ENCODE data around the gene CHST7. TPM values are rescaled to one million over a fixed set of nuclear protein-coding genes. Genes with fewer than 3 reads are reported as not detected.

The CHST7 gene
- polyA plus RNA-seq, 3 donors, result 1.9 to 2.9 (median 2.1) TPM

DNA sequence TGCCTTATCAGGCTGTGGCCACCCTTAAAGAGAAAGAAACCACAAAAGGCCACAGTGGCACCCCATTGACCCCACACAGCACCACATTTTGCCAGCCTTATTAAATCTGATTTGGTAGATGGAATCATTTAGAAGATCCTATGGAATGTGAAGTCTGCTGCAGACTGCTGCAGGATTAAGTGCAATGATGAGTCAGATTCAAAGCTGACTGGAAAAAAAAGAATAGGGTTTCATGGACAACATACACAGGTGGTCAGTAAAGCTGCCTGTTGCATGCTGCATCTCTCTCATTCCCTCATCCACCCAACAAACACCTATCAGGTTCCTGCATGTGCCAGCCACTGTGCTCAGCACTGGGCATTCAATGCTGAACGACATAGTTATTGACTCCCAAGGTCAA, 56.6 kb downstream of the CHST7 start:
- no peak for DNase-seq (ENCODE audit: extremely low read depth in 1 of 11, low read depth in 9 of 11, low spot score in 4 of 11)

DNA sequence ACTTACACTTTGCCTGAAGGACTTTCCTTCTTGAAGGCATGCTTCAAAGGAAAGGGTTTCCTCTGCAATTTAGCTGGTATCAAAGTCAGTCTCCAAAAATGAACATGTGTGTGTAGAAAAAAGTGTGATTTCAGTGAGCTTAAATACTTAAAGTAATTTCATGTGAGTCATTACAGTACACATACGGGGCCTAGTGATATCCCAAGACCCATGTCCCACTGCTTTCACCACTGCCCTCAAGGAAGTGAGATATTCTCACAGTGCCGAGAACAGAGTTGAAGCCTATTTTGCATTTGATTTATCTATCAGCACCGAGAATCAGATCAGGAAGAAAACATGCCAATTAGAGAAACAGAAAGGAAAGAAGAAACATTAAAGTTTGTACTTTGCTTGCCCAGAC, 61.0 kb downstream of the CHST7 start:
- no peak for DNase-seq (ENCODE audit: extremely low read depth in 1 of 11, low read depth in 9 of 11, low spot score in 4 of 11)

DNA sequence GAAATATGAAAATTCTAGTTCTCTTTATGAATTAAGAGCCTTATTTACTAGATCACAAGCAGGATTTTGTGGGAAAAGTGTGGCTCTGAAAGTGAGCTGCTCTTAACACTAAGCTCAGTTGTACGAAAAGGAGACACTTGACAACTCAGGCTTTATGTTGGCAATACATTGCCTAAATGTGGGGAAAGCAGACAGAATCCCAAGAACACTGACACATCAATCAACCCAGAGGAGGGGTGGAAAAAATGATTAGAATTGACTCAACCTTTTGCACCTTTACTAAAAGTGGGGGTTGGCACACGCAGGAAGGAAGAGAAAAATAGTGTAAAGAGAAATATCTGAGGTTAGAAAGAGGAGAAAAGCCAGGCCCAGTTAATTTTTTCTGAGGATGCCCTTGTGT, 61.6 kb downstream of the CHST7 start:
- DNase-seq (ENCODE audit: extremely low read depth in 1 of 11, low read depth in 9 of 11, low spot score in 4 of 11), result no peak

DNA sequence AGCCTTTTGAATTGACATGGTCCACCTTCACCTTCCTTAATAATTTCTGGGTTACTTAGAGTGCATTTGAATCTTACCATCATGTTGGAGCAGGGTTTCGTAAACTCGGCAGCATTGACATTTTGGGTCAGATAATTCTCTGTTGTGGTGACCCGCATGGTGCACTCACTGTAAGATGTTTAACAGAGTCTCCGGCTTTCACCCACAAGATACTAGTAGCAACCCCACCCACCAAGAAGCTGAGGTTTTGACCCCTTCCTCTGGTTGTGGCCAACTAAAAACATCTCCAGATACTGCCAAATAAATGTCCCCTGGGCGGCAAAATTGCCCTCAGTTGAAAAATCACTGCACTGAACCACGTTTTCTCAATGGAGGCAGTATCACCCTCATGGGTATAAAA, 62.7 kb downstream of the CHST7 start:
- no peak for DNase-seq (ENCODE audit: extremely low read depth in 1 of 11, low read depth in 9 of 11, low spot score in 4 of 11)

DNA sequence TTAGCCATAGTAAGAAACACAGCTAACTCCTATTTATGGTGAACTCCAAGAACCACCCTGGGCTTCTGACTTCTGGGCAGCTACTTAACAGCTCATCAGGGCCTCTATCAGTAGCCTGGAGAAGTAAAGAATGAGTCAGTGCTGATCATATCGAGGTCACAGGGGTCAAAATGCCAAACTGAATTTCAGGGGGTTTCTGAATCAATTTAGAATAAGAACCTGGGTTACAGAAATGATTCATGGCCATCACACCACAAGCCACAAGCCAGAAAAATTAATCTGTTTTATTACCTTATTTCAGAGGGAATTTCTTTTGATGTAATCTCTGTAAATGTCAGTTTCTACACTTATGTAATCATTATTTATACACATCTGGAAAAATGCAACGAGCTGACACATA, 64.4 kb downstream of the CHST7 start:
- no peak for DNase-seq (ENCODE audit: extremely low read depth in 1 of 11, low read depth in 9 of 11, low spot score in 4 of 11)

DNA sequence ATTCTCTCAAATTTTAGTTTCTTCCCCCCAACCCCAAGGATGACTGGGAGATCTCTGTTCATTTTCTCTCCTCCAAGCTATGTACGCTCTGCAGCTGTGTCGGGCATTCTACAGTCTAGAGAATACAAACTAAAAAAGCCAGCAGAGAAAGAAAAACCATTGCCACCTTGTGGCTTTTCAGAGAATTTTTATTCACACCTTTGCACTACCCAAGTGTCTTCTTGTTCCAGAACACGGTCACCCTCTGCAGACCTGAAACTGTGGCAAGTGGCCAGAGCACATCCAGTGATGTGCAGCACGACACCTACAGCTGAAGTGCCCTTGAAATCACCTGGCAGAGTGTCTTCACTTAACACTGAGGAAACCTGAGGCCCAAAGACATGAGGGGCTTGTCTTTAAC, 68.6 kb downstream of the CHST7 start:
- DNase-seq (ENCODE audit: extremely low read depth in 1 of 11, low read depth in 9 of 11, low spot score in 4 of 11), result no peak

DNA sequence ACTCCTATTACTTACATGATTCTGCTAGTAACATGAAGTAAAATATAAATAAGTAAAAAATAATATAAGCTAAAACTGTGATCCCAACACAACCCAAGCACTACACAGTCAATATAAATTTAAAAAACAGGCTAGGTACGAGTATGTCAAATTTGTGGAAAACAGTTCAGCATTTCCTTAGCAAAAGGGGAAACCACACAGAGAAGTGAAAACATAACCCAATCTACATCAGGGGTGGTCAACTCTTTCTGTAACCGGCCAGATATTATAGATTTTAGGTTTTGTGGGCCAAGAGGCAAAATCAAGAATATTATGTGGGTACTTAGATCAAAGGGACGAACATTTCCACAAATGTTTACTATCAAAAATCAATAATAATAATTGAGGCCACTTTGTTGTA, 70.1 kb downstream of the CHST7 start:
- no peak for DNase-seq (ENCODE audit: extremely low read depth in 1 of 11, low read depth in 9 of 11, low spot score in 4 of 11)

DNA sequence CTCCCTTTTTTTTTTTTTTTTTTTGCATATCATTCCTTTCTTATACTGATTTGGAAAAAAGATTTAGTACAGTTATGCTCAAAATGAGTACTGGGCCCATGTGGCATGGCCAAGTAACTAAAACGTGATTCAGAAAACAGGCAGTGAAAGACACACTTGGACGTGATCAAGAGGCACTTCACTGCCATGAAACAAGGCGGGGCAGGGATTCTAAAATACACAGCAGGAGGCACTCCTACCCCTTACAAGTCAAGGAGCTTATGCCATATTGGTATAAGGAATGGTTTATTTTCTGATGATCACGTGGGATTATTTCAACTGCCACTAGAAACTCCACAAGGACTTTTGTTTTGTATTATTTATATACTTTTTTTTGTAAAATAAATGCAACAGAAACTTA, 72.0 kb downstream of the CHST7 start:
- no peak for DNase-seq (ENCODE audit: extremely low read depth in 1 of 11, low read depth in 9 of 11, low spot score in 4 of 11)

DNA sequence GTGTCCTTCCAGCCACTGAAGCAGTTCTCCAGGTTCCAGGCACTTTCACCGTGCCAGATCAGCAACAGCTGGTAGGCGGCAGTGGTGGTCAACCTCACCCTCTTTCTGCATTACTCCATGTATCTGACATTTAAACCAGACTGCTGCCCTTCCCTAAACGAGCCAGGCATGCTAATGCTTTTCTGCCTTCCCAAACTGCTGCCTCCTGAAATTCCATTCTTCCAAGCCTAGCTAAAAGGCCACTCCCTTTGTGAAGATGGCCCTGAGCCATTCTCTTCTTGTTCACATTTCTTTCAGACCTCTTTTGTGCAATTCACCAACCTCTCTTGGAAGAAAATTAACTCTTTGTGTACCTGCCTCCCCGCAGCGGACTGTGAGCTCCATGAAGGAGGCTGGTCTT, 73.7 kb downstream of the CHST7 start:
- no peak for DNase-seq (ENCODE audit: extremely low read depth in 1 of 11, low read depth in 9 of 11, low spot score in 4 of 11)

Other genes with a start within 250 kb of the CHST7 start
- 1 to 10 TPM; 5.8 to 6.7 (median 6.4) TPM for gene ZNF674, start 28.3 kb upstream of the CHST7 start, polyA plus RNA-seq (ENCODE audit: insufficient read length in 3 of 3)
- gene SLC9A7, start 185.4 kb downstream of the CHST7 start, polyA plus RNA-seq (ENCODE audit: insufficient read length in 3 of 3), result 1 to 10 TPM; 4.1 to 4.5 (median 4.4) TPM

Measured in renal cortex interstitium (tissue), 11 donors.